ENCODE results near the gene SET.
"Not testable (repeated sequence)": the region's sequence is repeated elsewhere in the genome, so short reads cannot be mapped to it uniquely, and the experiment has no call there.

SET gene

GRCh38 chr9:128657344-128657704, 31.7 kb upstream of the SET start:
- H3K79me2 ChIP-seq (ENCODE audit: control insufficient read depth, insufficient read depth, low read length, unreplicated experiment): no peaks in the 10 kb centered on the region
- H3K27ac ChIP-seq (ENCODE audit: low read depth, low read length): peak overlapping the region; percentile 94
- no peaks in the 10 kb centered on the region for H3K27me3 ChIP-seq (ENCODE audit: insufficient read depth, low read length)
- H3K36me3 ChIP-seq (ENCODE audit: insufficient read depth, low read length): no peaks in the 10 kb centered on the region
- H3K4me1 ChIP-seq (ENCODE audit: control insufficient read depth, insufficient read depth, low read length, unreplicated experiment): no peaks in the 10 kb centered on the region
- peak overlapping the region; percentile 58 for H2AFZ ChIP-seq (ENCODE audit: low read length, unreplicated experiment)
- peak overlapping the region; percentile 90 for H3K4me3 ChIP-seq (ENCODE audit: low read depth, low read length)

GRCh38 chr9:128657796-128658195, 31.2 kb upstream of the SET start:
- Histone ChIP-seq H3K4me1 (ENCODE audit: control insufficient read depth, insufficient read depth, low read length, unreplicated experiment) (no peaks in the 10 kb centered on the region), H3K4me3 (ENCODE audit: low read depth, low read length) (no peak overlapping the region), H3K36me3 (ENCODE audit: insufficient read depth, low read length) (no peaks in the 10 kb centered on the region), H3K27me3 (ENCODE audit: insufficient read depth, low read length) (no peaks in the 10 kb centered on the region), H3K27ac (ENCODE audit: low read depth, low read length) (no peak overlapping the region; the same call in 1 of the 2 replicates), H2AFZ (ENCODE audit: low read length, unreplicated experiment) (no peak overlapping the region), H3K79me2 (ENCODE audit: control insufficient read depth, insufficient read depth, low read length, unreplicated experiment) (no peaks in the 10 kb centered on the region)

GRCh38 chr9:128666481-128666941, 22.5 kb upstream of the SET start:
- H2AFZ ChIP-seq (ENCODE audit: low read length, unreplicated experiment); H3K36me3 ChIP-seq (ENCODE audit: insufficient read depth, low read length); H3K27ac ChIP-seq (ENCODE audit: low read depth, low read length); H3K79me2 ChIP-seq (ENCODE audit: control insufficient read depth, insufficient read depth, low read length, unreplicated experiment); H3K4me3 ChIP-seq (ENCODE audit: low read depth, low read length); H3K4me1 ChIP-seq (ENCODE audit: control insufficient read depth, insufficient read depth, low read length, unreplicated experiment); H3K27me3 ChIP-seq (ENCODE audit: insufficient read depth, low read length): not testable (repeated sequence)

GRCh38 chr9:128669786-128670185, 19.2 kb upstream of the SET start:
- Histone ChIP-seq H2AFZ (ENCODE audit: low read length, unreplicated experiment) (no peak overlapping the region), H3K27me3 (ENCODE audit: insufficient read depth, low read length) (no peaks in the 10 kb centered on the region), H3K4me3 (ENCODE audit: low read depth, low read length) (no peak overlapping the region), H3K27ac (ENCODE audit: low read depth, low read length) (no peak overlapping the region), H3K79me2 (ENCODE audit: control insufficient read depth, insufficient read depth, low read length, unreplicated experiment) (no peaks in the 10 kb centered on the region), H3K36me3 (ENCODE audit: insufficient read depth, low read length) (no peaks in the 10 kb centered on the region), H3K4me1 (ENCODE audit: control insufficient read depth, insufficient read depth, low read length, unreplicated experiment) (peaks cover 3% of the 10 kb centered on the region)

- Histone ChIP-seq H3K27me3 (ENCODE audit: insufficient read depth, low read length) (no peaks in the 10 kb centered on the region), H3K79me2 (ENCODE audit: control insufficient read depth, insufficient read depth, low read length, unreplicated experiment) (peaks cover 3% of the 10 kb centered on the region), H3K27ac (ENCODE audit: low read depth, low read length) (no peak overlapping the region), H2AFZ (ENCODE audit: low read length, unreplicated experiment) (no peak overlapping the region), H3K4me3 (ENCODE audit: low read depth, low read length) (no peak overlapping the region), H3K36me3 (ENCODE audit: insufficient read depth, low read length) (no peaks in the 10 kb centered on the region), H3K4me1 (ENCODE audit: control insufficient read depth, insufficient read depth, low read length, unreplicated experiment) (peaks cover 4% of the 10 kb centered on the region)
Measured at GRCh38 chr9:128675382-128675781, 13.6 kb upstream of the SET start.

GRCh38 chr9:128677794-128678193, 11.2 kb upstream of the SET start:
- no peak overlapping the region for H2AFZ ChIP-seq (ENCODE audit: low read length, unreplicated experiment)
- H3K36me3 ChIP-seq (ENCODE audit: insufficient read depth, low read length): peaks cover 2% of the 10 kb centered on the region; the same call in 1 of the 2 replicates
- peaks cover 4% of the 10 kb centered on the region for H3K4me1 ChIP-seq (ENCODE audit: control insufficient read depth, insufficient read depth, low read length, unreplicated experiment)
- no peaks in the 10 kb centered on the region for H3K27me3 ChIP-seq (ENCODE audit: insufficient read depth, low read length)
- peaks cover 7% of the 10 kb centered on the region for H3K79me2 ChIP-seq (ENCODE audit: control insufficient read depth, insufficient read depth, low read length, unreplicated experiment)
- H3K4me3 ChIP-seq (ENCODE audit: low read depth, low read length): no peak overlapping the region
- no peak overlapping the region for H3K27ac ChIP-seq (ENCODE audit: low read depth, low read length)

GRCh38 chr9:128683340-128684064, 5.5 kb upstream of the SET start:
- H3K4me1 ChIP-seq (ENCODE audit: control insufficient read depth, insufficient read depth, low read length, unreplicated experiment): peaks cover 27% of the 10 kb centered on the region
- H2AFZ ChIP-seq (ENCODE audit: low read length, unreplicated experiment): peak overlapping the region; percentile 19
- peaks cover 2% of the 10 kb centered on the region; the same call in 1 of the 2 replicates for H3K36me3 ChIP-seq (ENCODE audit: insufficient read depth, low read length)
- H3K4me3 ChIP-seq (ENCODE audit: low read depth, low read length): peak overlapping the region; percentile 86
- peaks cover 30% of the 10 kb centered on the region for H3K79me2 ChIP-seq (ENCODE audit: control insufficient read depth, insufficient read depth, low read length, unreplicated experiment)
- no peaks in the 10 kb centered on the region for H3K27me3 ChIP-seq (ENCODE audit: insufficient read depth, low read length)
- H3K27ac ChIP-seq (ENCODE audit: low read depth, low read length): peak overlapping the region; percentile 6

GRCh38 chr9:128684065-128684324, 5.0 kb upstream of the SET start:
- Histone ChIP-seq H3K4me1 (ENCODE audit: control insufficient read depth, insufficient read depth, low read length, unreplicated experiment) (peaks cover 27% of the 10 kb centered on the region), H3K27ac (ENCODE audit: low read depth, low read length) (peak overlapping the region; percentile 6), H2AFZ (ENCODE audit: low read length, unreplicated experiment) (peak overlapping the region; percentile 19), H3K36me3 (ENCODE audit: insufficient read depth, low read length) (peaks cover 2% of the 10 kb centered on the region; the same call in 1 of the 2 replicates), H3K79me2 (ENCODE audit: control insufficient read depth, insufficient read depth, low read length, unreplicated experiment) (peaks cover 30% of the 10 kb centered on the region), H3K27me3 (ENCODE audit: insufficient read depth, low read length) (no peaks in the 10 kb centered on the region), H3K4me3 (ENCODE audit: low read depth, low read length) (peak overlapping the region; percentile 86)

- H2AFZ ChIP-seq (ENCODE audit: low read length, unreplicated experiment): peak overlapping the region; percentile 39
- peaks cover 26% of the 10 kb centered on the region for H3K4me1 ChIP-seq (ENCODE audit: control insufficient read depth, insufficient read depth, low read length, unreplicated experiment)
- H3K27ac ChIP-seq (ENCODE audit: low read depth, low read length): peak overlapping the region; percentile 6
- peaks cover 33% of the 10 kb centered on the region for H3K79me2 ChIP-seq (ENCODE audit: control insufficient read depth, insufficient read depth, low read length, unreplicated experiment)
- no peaks in the 10 kb centered on the region for H3K27me3 ChIP-seq (ENCODE audit: insufficient read depth, low read length)
- peaks cover 2% of the 10 kb centered on the region; the same call in 1 of the 2 replicates for H3K36me3 ChIP-seq (ENCODE audit: insufficient read depth, low read length)
- H3K4me3 ChIP-seq (ENCODE audit: low read depth, low read length): peak overlapping the region; percentile 86
Measured at GRCh38 chr9:128684325-128685199, 4.5 kb upstream of the SET start.

GRCh38 chr9:128685636-128686489, 3.2 kb upstream of the SET start:
- Histone ChIP-seq H3K27ac (ENCODE audit: low read depth, low read length) (peak overlapping the region; percentile 33; the same call in 1 of the 2 replicates), H3K4me1 (ENCODE audit: control insufficient read depth, insufficient read depth, low read length, unreplicated experiment) (peaks cover 23% of the 10 kb centered on the region), H3K4me3 (ENCODE audit: low read depth, low read length) (peak overlapping the region; percentile 86), H3K27me3 (ENCODE audit: insufficient read depth, low read length) (no peaks in the 10 kb centered on the region), H3K79me2 (ENCODE audit: control insufficient read depth, insufficient read depth, low read length, unreplicated experiment) (peaks cover 44% of the 10 kb centered on the region), H3K36me3 (ENCODE audit: insufficient read depth, low read length) (peaks cover 3% of the 10 kb centered on the region; the same call in 1 of the 2 replicates), H2AFZ (ENCODE audit: low read length, unreplicated experiment) (peak overlapping the region; percentile 41)
